AG04449 (cell line): Measurements from ENCODE around the gene TSPAN9.

Experiments
- CTCF ChIA-PET: fragments of 350-600 bp; formaldehyde crosslinking; extraction: SDS; loops from one replicate; lab custom pipeline; 2021; ENCODE audit warnings: antibody characterized with exemption; lab: Yijun Ruan, JAX
- POLR2A ChIA-PET: fragments of 400-600, 350-600 bp; formaldehyde crosslinking; extraction: SDS; loops from one replicate; lab custom pipeline; 2020; ENCODE audit warnings: antibody characterized with exemption, inconsistent platforms; lab: Yijun Ruan, JAX
- DNase-seq: peaks from one replicate; pipeline ENCODE4 v3.0.0-alpha.2; 2010; ENCODE audit warnings: low read depth, low spot score
- H3K4me3 ChIP-seq: 2 replicates; pipeline ENCODE4 v1.5.1; 2011; ENCODE audit warnings: low read depth, mild to moderate bottlenecking, control low read depth, low read length
- TF ChIP-seq, protein P1 (sequence below): IDR thresholded peaks from one replicate; pipeline ENCODE4 v1.5.1; 2011; ENCODE audit warnings: mild to moderate bottlenecking, moderate library complexity, low read length, control low read depth, inconsistent platforms; ENCODE audit not compliant: insufficient read depth; ENCODE audit errors: missing control alignments

The TSPAN9 gene

DNA sequence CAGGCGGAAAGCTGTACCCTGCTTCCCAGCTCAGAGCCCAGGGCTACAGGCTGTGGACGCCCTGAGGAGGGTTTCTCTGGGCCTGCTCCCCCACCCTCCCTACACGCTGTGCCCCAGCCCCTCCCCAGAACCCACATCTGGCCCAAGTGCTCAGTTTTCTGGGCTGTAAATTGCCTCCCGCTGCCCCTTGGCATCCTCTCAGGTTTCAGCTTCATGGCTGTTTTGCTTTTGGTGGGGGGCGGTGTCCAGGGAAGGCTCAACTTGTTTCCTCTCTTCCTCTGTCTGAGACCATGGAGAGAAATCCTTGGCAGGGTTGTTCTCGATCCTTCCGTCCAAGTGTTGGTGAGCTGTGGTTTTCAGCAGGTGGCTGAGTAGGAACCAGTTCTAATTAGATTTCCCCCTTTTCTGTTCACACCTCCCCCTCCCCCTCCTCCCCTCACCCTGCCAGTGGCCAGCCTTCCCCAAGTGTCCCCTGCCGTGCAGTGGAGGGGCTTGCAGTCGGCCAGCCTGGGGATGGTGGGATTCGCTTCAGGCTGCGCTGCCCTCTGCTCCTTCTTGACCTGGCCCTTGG, 61.8 kb downstream of the TSPAN9 start:
- DNase-seq: no peak
- TF ChIP-seq, protein P1, sequence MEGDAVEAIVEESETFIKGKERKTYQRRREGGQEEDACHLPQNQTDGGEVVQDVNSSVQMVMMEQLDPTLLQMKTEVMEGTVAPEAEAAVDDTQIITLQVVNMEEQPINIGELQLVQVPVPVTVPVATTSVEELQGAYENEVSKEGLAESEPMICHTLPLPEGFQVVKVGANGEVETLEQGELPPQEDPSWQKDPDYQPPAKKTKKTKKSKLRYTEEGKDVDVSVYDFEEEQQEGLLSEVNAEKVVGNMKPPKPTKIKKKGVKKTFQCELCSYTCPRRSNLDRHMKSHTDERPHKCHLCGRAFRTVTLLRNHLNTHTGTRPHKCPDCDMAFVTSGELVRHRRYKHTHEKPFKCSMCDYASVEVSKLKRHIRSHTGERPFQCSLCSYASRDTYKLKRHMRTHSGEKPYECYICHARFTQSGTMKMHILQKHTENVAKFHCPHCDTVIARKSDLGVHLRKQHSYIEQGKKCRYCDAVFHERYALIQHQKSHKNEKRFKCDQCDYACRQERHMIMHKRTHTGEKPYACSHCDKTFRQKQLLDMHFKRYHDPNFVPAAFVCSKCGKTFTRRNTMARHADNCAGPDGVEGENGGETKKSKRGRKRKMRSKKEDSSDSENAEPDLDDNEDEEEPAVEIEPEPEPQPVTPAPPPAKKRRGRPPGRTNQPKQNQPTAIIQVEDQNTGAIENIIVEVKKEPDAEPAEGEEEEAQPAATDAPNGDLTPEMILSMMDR: no peak
- ChIA-PET CTCF (interaction anchor here (1.0 to 17.0 kb wide), 7 partner anchors 14 to 161 kb away, joined by 3 to 534 read pairs (median 7); no protein-coding TSS in a partner anchor), POLR2A (no interaction called here)
- H3K4me3 ChIP-seq: no peak overlapping the region

DNA sequence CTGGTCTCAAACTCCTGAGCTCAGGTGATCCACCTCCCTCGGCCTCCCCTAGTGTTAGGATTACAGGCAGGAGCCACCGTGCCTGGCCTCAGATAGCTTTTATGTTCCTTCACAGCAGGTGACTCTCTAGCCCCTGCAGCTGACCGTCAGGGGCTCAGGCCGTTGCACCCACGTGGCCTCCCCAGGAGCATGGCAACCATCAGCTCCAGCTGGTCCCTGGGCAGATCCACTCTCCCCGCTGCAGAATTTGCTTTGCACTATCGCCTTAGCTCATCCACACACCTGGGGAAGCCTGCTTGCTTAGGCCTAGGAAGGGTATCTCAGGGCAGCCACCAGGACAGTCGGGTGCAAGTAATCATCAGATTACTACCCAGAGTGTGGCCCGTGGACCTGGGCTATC, 62.6 kb downstream of the TSPAN9 start:
- DNase-seq: no peak
- TF ChIP-seq, protein P1: no peak
- ChIA-PET POLR2A (no interaction called here), CTCF (interaction anchor here (0.9 to 17.0 kb wide), 8 partner anchors 11 to 137 kb away, joined by 3 to 534 read pairs (median 4); no protein-coding TSS in a partner anchor)
- H3K4me3 ChIP-seq: no peak overlapping the region

DNA sequence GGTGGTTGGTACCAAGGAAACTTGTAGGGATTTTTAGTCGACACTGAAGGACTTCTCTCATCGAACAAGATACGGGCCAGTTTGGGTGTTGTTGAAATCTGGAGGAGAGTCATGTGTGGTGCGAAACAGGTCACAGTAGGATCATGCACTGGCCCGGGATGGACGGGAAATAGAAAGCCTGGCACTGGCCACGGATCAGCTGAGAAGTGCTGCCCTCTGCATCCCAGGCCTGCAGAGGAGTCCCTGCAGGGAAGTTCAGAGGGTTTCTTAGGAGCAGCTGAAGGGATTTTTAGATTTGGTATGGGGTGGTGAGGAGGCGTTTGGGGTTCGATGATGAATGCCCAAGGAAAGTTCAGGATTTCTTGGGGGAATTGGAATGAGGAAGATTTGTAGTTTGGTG, 63.1 kb downstream of the TSPAN9 start:
- TF ChIP-seq, protein P1: no peak
- H3K4me3 ChIP-seq: no peak overlapping the region
- ChIA-PET POLR2A (no interaction called here), CTCF (interaction anchor here (0.9 to 17.0 kb wide), 7 partner anchors 11 to 159 kb away, joined by 3 to 534 read pairs (median 4); no protein-coding TSS in a partner anchor)
- no peak for DNase-seq

DNA sequence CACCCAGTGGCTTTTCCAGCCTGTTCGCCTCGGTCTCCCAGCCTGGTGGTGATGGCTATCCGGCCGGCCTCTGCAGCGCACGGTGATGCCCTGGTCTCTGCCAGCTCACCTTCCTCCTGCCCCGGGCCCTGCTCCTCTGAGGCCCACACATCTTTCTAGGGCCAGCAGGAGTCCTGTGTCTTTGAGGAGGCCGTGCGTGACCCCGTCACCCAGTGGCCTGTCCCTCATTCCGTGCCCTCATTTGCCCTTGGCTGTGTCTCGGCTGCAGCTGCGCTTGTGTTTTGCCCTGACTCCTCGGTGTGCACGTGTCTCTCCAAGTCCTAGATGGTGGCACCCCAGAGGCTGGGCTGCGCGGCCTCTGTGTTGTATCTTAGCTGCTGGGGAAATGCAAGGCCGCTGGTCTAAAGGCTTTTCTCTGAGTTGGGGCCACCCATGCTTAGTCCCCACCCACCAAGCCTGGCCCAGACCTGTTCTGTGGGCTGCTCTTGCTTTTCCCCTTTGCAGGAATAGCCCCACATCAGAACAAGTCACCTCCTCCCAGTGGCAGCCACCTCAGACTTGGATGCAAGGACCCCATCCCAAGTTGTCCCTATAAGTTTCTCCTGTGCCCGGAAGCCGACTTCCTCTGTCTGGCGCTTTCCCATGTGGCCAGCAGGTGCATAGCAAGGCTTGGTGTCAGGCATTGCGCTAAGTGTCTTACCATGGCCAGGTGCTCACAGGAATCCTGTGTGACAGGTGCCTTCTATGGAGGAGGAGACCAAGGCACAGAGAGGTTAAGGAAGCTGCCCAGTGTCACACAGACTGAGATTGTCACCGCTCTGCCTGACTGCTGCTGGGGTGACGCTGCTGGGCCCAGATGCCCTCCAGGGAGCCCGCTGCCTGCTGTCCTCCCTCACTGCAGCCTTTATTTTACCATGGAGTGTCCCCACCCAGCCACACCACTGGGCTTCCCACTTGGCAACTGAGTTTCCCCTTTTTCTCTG, 64.5 kb downstream of the TSPAN9 start:
- TF ChIP-seq, protein P1: no peak
- H3K4me3 ChIP-seq: no peak overlapping the region
- no peak for DNase-seq
- POLR2A ChIA-PET: interaction anchor here (0.5 kb wide), 1 partner anchor 10 kb away, joined by 4 read pairs; no protein-coding TSS in a partner anchor
- CTCF ChIA-PET: interaction anchor here (1.1 to 17.0 kb wide), 3 partner anchors 68 to 158 kb away, joined by 4 to 534 read pairs (median 4); no protein-coding TSS in a partner anchor

DNA sequence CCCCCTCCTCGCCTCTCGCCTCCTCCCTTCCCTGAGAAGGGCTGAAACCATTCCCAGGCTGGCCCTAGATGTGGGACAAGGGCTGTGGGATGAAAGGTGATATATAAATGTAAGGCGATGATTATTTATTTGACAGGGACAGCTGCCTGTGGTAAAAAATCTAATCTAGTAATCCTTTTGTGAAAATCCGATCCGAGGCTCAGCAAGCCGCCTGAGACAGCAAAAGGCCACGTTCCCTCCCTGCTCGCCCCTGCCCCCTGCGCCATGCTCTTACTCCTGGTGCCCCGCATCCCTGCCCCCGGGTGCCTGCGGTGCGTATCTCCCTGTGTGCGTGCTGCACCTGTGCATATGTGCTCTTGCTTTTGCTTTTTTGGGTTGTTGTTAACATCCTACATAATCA, 65.2 kb downstream of the TSPAN9 start:
- H3K4me3 ChIP-seq: no peak overlapping the region

More for the DNA sequence above, 65.2 kb downstream of the TSPAN9 start:
- POLR2A ChIA-PET: no interaction called here
- CTCF ChIA-PET: interaction anchor here (17.0 kb wide), 1 partner anchor 134 kb away, joined by 534 read pairs; no protein-coding TSS in a partner anchor
- TF ChIP-seq, protein P1: no peak
- DNase-seq: no peak
